Kidney epithelial cell (primary cell): ENCODE measurements around the gene LDLRAD4. TPM values are rescaled to one million over a fixed set of nuclear protein-coding genes. Genes with fewer than 3 reads are reported as not detected.

Experiments used
- DNase-seq: peaks from one replicate; pipeline ENCODE4 v3.0.0-alpha.2; 2010; ENCODE audit warnings: low read depth
- H3K27me3 ChIP-seq: 2 replicates; pipeline ENCODE4 v1.6.0; 2011; ENCODE audit warnings: low read length; ENCODE audit not compliant: control insufficient read depth, insufficient read depth
- H3K36me3 ChIP-seq: 2 replicates; pipeline ENCODE4 v1.5.1; 2011; ENCODE audit warnings: low read length; ENCODE audit not compliant: control insufficient read depth, insufficient read depth
- H3K4me3 ChIP-seq: 2 replicates; pipeline ENCODE4 v1.5.1; 2011; ENCODE audit warnings: low read depth, mild to moderate bottlenecking, control low read depth, low read length
- total RNA-seq: library from RNA; depleted of rRNA; stranded (reverse); fragments of >200 nt; gene quantifications from 2 replicates; pipeline ENCODE4 v1.2.3, GENCODE V29; 2015
- TF ChIP-seq, protein P1 (sequence below): IDR thresholded peaks from 2 replicates; pipeline ENCODE4 v1.5.1; 2011; ENCODE audit warnings: mild to moderate bottlenecking, moderate library complexity, low read length, control low read depth, inconsistent platforms; ENCODE audit not compliant: insufficient read depth, poor library complexity, severe bottlenecking

Gene LDLRAD4
- total RNA-seq, 1 donor from 2014 or later: 5.8 TPM

DNA sequence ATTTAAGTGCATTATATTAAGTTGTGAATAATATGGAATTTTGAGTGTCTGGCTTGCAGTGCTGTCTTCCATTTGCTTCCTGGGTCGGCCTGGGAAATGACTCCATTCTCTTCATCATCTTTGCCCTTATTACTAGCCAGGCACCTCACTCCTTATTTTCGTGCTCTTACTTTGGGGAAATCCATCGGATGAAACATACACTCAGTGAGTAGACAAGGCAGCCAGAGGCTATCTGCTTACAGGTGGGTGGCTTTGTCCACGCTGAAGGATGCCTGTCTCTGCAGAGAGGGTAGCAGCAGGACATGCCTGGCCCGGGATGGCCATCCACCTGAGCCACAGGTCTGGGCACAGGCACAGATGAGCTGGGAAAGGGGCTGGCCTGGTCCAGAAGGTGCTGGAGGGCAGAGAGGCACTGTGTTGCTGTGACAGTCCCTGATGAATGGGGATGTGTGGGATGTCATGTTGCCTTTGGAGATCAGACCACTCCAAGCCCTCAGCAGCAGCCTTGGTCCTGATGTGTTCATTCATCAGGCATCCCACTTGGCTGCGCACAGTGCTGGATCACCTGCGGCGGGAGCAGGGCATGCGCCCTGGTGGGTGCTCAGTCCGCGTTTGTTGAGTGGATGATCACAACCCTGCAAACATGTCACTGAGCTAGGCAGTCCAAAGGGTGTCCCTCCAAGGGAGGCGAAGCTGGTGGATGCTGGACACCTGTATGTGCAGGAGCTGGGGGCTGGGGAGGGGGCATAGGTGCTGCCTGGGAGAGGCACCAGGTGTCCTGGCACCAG lies 236.0 kb downstream of the LDLRAD4 start:
- no peak overlapping the region for H3K4me3 ChIP-seq
- TF ChIP-seq, protein P1, sequence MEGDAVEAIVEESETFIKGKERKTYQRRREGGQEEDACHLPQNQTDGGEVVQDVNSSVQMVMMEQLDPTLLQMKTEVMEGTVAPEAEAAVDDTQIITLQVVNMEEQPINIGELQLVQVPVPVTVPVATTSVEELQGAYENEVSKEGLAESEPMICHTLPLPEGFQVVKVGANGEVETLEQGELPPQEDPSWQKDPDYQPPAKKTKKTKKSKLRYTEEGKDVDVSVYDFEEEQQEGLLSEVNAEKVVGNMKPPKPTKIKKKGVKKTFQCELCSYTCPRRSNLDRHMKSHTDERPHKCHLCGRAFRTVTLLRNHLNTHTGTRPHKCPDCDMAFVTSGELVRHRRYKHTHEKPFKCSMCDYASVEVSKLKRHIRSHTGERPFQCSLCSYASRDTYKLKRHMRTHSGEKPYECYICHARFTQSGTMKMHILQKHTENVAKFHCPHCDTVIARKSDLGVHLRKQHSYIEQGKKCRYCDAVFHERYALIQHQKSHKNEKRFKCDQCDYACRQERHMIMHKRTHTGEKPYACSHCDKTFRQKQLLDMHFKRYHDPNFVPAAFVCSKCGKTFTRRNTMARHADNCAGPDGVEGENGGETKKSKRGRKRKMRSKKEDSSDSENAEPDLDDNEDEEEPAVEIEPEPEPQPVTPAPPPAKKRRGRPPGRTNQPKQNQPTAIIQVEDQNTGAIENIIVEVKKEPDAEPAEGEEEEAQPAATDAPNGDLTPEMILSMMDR: no peak
- no peak for DNase-seq
- H3K36me3 ChIP-seq: no peaks in the 10 kb centered on the region
- H3K27me3 ChIP-seq: no peaks in the 10 kb centered on the region

DNA sequence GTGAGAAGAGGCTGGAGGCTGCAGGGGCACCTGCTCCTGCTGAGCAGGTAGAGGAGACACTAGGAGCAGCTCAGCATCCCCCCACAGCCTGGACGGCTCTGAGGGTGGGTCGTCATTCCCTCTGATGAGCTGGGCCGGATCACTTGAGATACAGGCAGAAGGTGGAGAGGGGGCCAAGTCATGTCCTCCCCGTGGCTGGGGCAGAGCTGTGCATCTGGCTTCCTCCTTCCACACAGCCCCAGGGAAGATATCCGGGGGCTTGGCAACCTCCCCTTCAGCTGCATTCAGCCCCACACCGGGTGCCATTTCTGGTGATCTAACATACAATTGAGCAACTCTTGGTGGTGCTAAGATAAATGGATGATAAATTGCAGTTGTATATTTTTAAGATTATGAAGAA lies 236.9 kb downstream of the LDLRAD4 start:
- DNase-seq: no peak
- H3K27me3 ChIP-seq: no peaks in the 10 kb centered on the region
- TF ChIP-seq, protein P1: no peak
- H3K36me3 ChIP-seq: no peaks in the 10 kb centered on the region
- no peak overlapping the region for H3K4me3 ChIP-seq

DNA sequence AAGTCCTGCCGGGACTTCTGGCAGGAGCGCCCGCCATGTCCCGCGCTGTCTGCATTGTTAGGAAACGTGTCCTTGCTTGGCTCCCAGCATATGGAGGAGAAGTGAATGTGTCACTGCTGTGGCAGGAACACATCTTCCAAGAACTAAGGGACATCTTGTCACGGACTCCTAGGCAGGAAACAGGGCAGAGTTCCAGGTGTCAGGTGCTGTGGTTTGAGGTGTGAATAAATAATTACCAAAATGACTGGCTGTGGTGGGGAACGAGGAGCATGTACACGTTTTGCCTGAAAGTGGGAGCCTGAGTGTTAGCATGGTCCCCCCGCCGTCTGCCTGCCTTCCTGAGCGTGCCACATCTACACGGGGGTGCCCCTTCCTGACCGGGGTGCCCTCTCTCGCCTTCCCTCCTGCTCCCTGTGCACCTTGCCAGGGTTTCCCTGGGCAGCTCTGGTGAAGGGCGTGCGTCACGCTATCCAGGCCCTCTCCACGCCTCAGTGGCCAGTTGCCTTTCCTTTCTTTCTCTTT lies 237.5 kb downstream of the LDLRAD4 start:
- Histone ChIP-seq H3K36me3 (no peaks in the 10 kb centered on the region), H3K27me3 (no peaks in the 10 kb centered on the region), H3K4me3 (no peak overlapping the region)
- TF ChIP-seq, protein P1: no peak
- no peak for DNase-seq

DNA sequence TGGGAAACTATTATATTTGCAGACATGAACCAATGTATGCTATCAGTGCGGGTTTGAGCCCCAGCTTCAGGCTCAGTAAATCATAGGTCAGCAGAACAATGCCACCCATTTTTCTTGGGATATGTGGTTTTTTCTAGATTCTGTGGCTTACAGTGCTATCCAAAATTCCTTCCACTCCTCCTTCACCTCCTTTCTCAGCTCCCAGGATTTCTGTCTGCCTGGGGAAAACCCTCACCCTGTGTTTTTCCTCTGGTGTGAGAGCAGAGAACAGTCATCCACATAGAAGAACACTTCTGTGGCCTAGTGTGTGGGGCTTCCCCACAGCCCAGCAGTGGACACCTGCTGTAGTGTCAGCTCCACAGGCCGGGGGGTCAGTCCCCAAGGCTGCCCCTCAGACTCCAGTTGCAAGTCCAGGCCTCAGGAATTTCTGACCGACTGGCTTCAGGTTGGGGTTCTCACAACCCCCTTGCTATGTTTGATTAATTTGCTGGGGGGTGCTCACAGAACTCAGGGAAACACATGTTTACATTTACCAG lies 238.2 kb downstream of the LDLRAD4 start:
- H3K36me3 ChIP-seq: no peaks in the 10 kb centered on the region
- no peak for DNase-seq
- no peaks in the 10 kb centered on the region for H3K27me3 ChIP-seq
- TF ChIP-seq, protein P1: no peak
- no peak overlapping the region for H3K4me3 ChIP-seq

DNA sequence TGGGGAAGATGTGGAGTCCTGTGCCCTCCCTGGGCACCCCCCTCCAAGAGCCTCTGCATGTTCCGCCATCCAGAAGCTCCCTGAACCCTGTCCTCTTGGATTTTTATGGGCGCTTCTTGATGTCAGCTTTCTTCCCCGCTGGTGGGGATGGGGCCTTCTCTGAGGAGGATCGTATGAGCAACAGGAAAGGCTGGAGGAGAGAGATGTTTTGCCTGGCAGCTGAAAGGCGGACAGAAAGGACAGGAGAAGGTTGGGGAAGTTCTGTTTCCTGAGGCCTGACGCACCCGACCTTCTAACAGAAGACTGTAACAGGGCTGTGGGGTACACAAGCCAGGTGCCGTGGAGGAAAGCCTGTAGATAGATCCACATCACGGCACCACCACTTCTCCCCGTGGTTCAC lies 238.8 kb downstream of the LDLRAD4 start:
- TF ChIP-seq, protein P1: no peak
- Histone ChIP-seq H3K4me3 (no peak overlapping the region), H3K27me3 (no peaks in the 10 kb centered on the region), H3K36me3 (no peaks in the 10 kb centered on the region)
- no peak for DNase-seq
